ENCODE data around the gene YJU2. TPM values are rescaled to one million over a fixed set of nuclear protein-coding genes. Genes with fewer than 3 reads are reported as not detected.
"Not testable (repeated sequence)": the region's sequence is repeated elsewhere in the genome, so short reads cannot be mapped to it uniquely, and the experiment has no call there.

YJU2 gene
- total and polyA plus RNA-seq, 2 experiments from 2014 or later, result 24.7 to 27.5 TPM

DNA sequence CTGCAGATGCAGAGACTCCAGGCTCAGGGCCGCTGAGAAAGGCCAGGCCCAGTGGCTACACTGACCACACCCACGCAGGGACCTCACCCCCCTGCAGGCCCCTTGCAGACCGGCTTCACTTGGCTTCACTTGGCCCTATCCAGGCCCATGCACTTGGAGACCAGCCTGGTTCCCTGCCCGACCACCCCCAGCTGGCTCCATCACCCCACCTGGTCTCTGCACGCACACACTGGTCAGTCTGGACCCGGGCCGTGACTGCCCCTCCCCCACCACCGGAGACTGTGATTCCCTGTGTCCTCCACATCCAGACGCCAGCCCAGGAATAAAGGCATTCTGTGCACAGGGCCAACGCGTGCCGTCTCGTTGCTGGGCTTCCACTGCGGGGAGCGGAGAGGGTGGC is 22.4 kb upstream of the YJU2 start:
- TF ChIP-seq, protein P1, sequence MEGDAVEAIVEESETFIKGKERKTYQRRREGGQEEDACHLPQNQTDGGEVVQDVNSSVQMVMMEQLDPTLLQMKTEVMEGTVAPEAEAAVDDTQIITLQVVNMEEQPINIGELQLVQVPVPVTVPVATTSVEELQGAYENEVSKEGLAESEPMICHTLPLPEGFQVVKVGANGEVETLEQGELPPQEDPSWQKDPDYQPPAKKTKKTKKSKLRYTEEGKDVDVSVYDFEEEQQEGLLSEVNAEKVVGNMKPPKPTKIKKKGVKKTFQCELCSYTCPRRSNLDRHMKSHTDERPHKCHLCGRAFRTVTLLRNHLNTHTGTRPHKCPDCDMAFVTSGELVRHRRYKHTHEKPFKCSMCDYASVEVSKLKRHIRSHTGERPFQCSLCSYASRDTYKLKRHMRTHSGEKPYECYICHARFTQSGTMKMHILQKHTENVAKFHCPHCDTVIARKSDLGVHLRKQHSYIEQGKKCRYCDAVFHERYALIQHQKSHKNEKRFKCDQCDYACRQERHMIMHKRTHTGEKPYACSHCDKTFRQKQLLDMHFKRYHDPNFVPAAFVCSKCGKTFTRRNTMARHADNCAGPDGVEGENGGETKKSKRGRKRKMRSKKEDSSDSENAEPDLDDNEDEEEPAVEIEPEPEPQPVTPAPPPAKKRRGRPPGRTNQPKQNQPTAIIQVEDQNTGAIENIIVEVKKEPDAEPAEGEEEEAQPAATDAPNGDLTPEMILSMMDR (IDR thresholded peaks at IDR 0.05; ENCODE audit: low read depth, low read length), result no peak
- no peak overlapping the region for H3K27ac ChIP-seq
- no peaks in the 10 kb centered on the region for H3K27me3 ChIP-seq
- no peak for DNase-seq (ENCODE audit: low read depth in 1 of 2, low spot score in 1 of 2)
- no peaks in the 10 kb centered on the region for H3K9me3 ChIP-seq (ENCODE audit: low read depth)
- no peak overlapping the region for H3K4me3 ChIP-seq
- H3K36me3 ChIP-seq, result no peaks in the 10 kb centered on the region
- no peaks in the 10 kb centered on the region for H3K4me1 ChIP-seq (ENCODE audit: low read depth)

GRCh38 chr19:4225885-4226284 is 21.0 kb upstream of the YJU2 start:
- no peak for DNase-seq (ENCODE audit: low read depth in 1 of 2, low spot score in 1 of 2)
- no peaks in the 10 kb centered on the region for H3K4me1 ChIP-seq (ENCODE audit: low read depth)
- H3K9me3 ChIP-seq (ENCODE audit: low read depth), result no peaks in the 10 kb centered on the region
- TF ChIP-seq, protein P1 (IDR thresholded peaks at IDR 0.05; ENCODE audit: low read depth, low read length), result no peak
- H3K27ac ChIP-seq, result no peak overlapping the region
- no peaks in the 10 kb centered on the region for H3K27me3 ChIP-seq
- no peaks in the 10 kb centered on the region for H3K36me3 ChIP-seq
- H3K4me3 ChIP-seq, result no peak overlapping the region

GRCh38 chr19:4227771-4228170 is 19.1 kb upstream of the YJU2 start:
- no peaks in the 10 kb centered on the region for H3K36me3 ChIP-seq
- no peak overlapping the region for H3K27ac ChIP-seq
- TF ChIP-seq, protein P1 (IDR thresholded peaks at IDR 0.05; ENCODE audit: low read depth, low read length), result no peak
- H3K4me3 ChIP-seq, result no peak overlapping the region
- H3K9me3 ChIP-seq (ENCODE audit: low read depth), result no peaks in the 10 kb centered on the region
- no peaks in the 10 kb centered on the region for H3K4me1 ChIP-seq (ENCODE audit: low read depth)
- DNase-seq (ENCODE audit: low read depth in 1 of 2, low spot score in 1 of 2), result no peak
- H3K27me3 ChIP-seq, result no peaks in the 10 kb centered on the region

DNA sequence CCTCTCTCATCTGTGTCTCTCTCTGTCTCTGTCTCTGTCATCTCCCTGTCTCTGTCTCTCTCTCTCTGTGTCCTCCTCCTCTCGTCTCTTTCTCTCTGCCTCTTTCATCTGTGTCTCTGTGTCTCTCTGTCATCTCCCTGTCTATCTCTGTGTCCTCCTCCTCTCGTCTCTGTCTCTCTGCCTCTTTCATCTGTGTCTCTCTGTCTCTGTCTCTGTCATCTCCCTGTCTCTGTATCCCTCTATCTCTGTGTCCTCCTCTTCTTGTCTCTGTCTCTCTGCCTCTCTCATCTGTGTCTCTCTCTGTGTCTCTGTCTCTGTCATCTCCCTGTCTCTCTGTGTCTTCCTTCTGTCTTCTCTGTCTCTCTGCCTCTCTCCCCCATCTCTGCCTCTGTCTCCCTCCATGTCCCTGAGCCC is 18.1 kb upstream of the YJU2 start:
- no peaks in the 10 kb centered on the region for H3K9me3 ChIP-seq (ENCODE audit: low read depth)
- H3K27me3 ChIP-seq, result no peaks in the 10 kb centered on the region
- TF ChIP-seq, protein P1 (IDR thresholded peaks at IDR 0.05; ENCODE audit: low read depth, low read length), result no peak
- H3K4me1 ChIP-seq (ENCODE audit: low read depth), result no peaks in the 10 kb centered on the region
- H3K36me3 ChIP-seq, result no peaks in the 10 kb centered on the region
- H3K4me3 ChIP-seq, result no peak overlapping the region
- DNase-seq (ENCODE audit: low read depth in 1 of 2, low spot score in 1 of 2), result no peak
- H3K27ac ChIP-seq, result no peak overlapping the region

GRCh38 chr19:4229179-4229931 is 17.5 kb upstream of the YJU2 start, which contains the start of gene EBI3:
Gene EBI3, plus strand, starts transcription at chr19:4229523. Its CDS starts 28 bp downstream, at chr19:4229551.
- Histone ChIP-seq H3K27ac (no peak within 1 kb of the TSS), H3K9me3 (ENCODE audit: low read depth) (no peaks in the 10 kb centered on the region), H3K27me3 (no peaks in the 10 kb centered on the region), H3K4me1 (ENCODE audit: low read depth) (no peaks in the 10 kb centered on the region), H3K36me3 (no peaks in the 10 kb centered on the region), H3K4me3 (no peak within 1 kb of the TSS)
- TF ChIP-seq, protein P1 (IDR thresholded peaks at IDR 0.05; ENCODE audit: low read depth, low read length), result no peak
- peak; percentile 21 to 74 for DNase-seq (ENCODE audit: low read depth in 1 of 2, low spot score in 1 of 2)

DNA sequence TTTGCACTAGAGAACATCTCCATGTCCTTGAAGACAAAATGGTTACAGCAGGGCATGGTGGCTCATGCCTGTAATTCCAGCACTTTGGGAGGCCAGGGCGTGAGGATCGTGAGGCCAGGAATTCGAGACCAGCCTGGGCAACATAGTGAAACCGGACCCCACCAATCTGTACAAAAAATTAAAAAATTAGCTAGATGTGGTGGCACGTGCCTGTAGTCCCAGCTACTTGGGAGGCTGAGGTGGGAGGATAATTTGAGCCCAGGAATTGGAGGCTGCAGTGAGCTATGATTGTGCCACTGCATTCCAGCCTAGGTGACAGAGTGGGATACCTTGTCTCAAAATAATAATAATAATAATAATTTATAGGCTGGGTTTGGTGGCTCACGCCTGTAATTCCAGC is 16.6 kb upstream of the YJU2 start:
- not testable (repeated sequence) for H3K9me3 ChIP-seq (ENCODE audit: low read depth); H3K27ac ChIP-seq; H3K4me1 ChIP-seq (ENCODE audit: low read depth); DNase-seq (ENCODE audit: low read depth in 1 of 2, low spot score in 1 of 2); H3K27me3 ChIP-seq; H3K4me3 ChIP-seq; H3K36me3 ChIP-seq

DNA sequence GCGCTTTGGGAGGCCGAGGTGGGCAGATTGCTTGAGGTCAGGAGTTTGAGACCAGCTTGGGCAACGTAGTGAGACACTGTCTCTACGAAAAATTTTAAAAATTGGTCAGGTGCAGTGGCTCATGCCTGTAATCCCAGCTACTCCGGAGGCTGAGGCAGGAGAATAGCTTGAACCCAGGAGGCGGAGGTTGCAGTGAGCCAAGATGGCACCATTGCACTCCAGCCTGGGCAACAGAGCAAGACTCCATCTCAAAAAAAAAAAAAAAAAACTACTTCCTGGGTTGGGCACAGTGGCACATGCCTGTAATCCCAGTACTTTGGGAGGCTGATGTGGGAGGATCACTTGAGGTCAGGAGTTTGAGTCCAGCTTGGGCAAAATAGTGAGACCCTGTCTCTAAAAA is 15.4 kb upstream of the YJU2 start:
- not testable (repeated sequence) for H3K36me3 ChIP-seq; H3K4me1 ChIP-seq (ENCODE audit: low read depth); H3K27ac ChIP-seq; H3K9me3 ChIP-seq (ENCODE audit: low read depth); DNase-seq (ENCODE audit: low read depth in 1 of 2, low spot score in 1 of 2); H3K27me3 ChIP-seq; H3K4me3 ChIP-seq

GRCh38 chr19:4232139-4232538 is 14.7 kb upstream of the YJU2 start:
- not testable (repeated sequence) for H3K9me3 ChIP-seq (ENCODE audit: low read depth); H3K27ac ChIP-seq; DNase-seq (ENCODE audit: low read depth in 1 of 2, low spot score in 1 of 2); H3K4me1 ChIP-seq (ENCODE audit: low read depth); H3K4me3 ChIP-seq; H3K36me3 ChIP-seq; H3K27me3 ChIP-seq

Measured in cardiac muscle cell (in vitro differentiated cells and primary cell).